Tibial artery (tissue), 4 donors: ENCODE data around the gene POU1F1.
"Not testable (repeated sequence)": the region's sequence is repeated elsewhere in the genome, so short reads cannot be mapped to it uniquely, and the experiment has no call there.

Source experiments
- DNase-seq, 2 donors: peaks; one replicate each; pipeline ENCODE4 v3.0.0-alpha.2; 2019
- H3K27ac ChIP-seq, 2 donors: fragments of 200-600 bp; sonication (generic) in 1 of 2; 1 replicate in 1 of 2; 2 replicates in 1 of 2; pipeline ENCODE4 v1.5.1; 2018 to 2019; ENCODE audit warnings: mild to moderate bottlenecking in 1 of 2
- H3K27me3 ChIP-seq, 2 donors: fragments of 200-600 bp; sonication (generic) in 1 of 2; one replicate each; pipeline versions ENCODE4 v1.5.1 to v1.6.0; 2016 to 2019
- H3K36me3 ChIP-seq, 3 donors: fragments of 200-600 bp; sonication (generic) in 2 of 3; one replicate each; pipeline ENCODE4 v1.5.1; 2016 to 2019; ENCODE audit warnings: mild to moderate bottlenecking in 2 of 3
- H3K4me1 ChIP-seq, 4 donors: fragments of 200-600 bp; sonication (generic) in 2 of 4; 1 replicate in 3 of 4; 2 replicates in 1 of 4; pipeline ENCODE4 v1.5.1; 2016 to 2019
- H3K4me3 ChIP-seq, 2 donors: fragments of 200-600 bp; sonication (generic) in 1 of 2; 1 replicate in 1 of 2; 2 replicates in 1 of 2; pipeline ENCODE4 v1.5.1; 2018 to 2019; ENCODE audit warnings: mild to moderate bottlenecking in 2 of 2
- H3K9me3 ChIP-seq, 3 donors: fragments of 200-600 bp; sonication (generic) in 1 of 3; one replicate each; pipeline ENCODE4 v1.5.1; 2016 to 2019
- intact Hi-C: fragments of 100-400 bp; cut with DNase I; formaldehyde crosslinking; loops from one replicate; pipeline ENCODE4 v1.15.0; 2023; ENCODE audit warnings: low total_unique reads
- TF ChIP-seq, protein P1 (sequence below), 2 experiments: fragments of 200-600 bp in 1 of 2; fragments of 450-650 bp in 1 of 2; IDR thresholded peaks; one replicate each; pipeline ENCODE4 v1.5.1; 2017 to 2019; ENCODE audit warnings: antibody characterized with exemption in 2 of 2, mild to moderate bottlenecking in 1 of 2, moderate library complexity in 1 of 2

The POU1F1 gene

GRCh38 chr3:87313641-87314040 is 37.3 kb upstream of the POU1F1 start:
- Histone ChIP-seq H3K9me3 (no peaks in the 10 kb centered on the region), H3K4me1 (peaks cover 0 to 5% (median 0%) of the 10 kb centered on the region in 4 donors), H3K36me3 (no peaks in the 10 kb centered on the region), H3K4me3 (no peak overlapping the region), H3K27ac (no peak overlapping the region), H3K27me3 (no peaks in the 10 kb centered on the region)
- intact Hi-C loops = no loop called here
- DNase-seq = no peak
- TF ChIP-seq, protein P1, sequence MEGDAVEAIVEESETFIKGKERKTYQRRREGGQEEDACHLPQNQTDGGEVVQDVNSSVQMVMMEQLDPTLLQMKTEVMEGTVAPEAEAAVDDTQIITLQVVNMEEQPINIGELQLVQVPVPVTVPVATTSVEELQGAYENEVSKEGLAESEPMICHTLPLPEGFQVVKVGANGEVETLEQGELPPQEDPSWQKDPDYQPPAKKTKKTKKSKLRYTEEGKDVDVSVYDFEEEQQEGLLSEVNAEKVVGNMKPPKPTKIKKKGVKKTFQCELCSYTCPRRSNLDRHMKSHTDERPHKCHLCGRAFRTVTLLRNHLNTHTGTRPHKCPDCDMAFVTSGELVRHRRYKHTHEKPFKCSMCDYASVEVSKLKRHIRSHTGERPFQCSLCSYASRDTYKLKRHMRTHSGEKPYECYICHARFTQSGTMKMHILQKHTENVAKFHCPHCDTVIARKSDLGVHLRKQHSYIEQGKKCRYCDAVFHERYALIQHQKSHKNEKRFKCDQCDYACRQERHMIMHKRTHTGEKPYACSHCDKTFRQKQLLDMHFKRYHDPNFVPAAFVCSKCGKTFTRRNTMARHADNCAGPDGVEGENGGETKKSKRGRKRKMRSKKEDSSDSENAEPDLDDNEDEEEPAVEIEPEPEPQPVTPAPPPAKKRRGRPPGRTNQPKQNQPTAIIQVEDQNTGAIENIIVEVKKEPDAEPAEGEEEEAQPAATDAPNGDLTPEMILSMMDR (IDR thresholded peaks at IDR 0.05) = no peak

- no peaks in the 10 kb centered on the region for H3K4me1 ChIP-seq
- H3K4me3 ChIP-seq = no peak overlapping the region
- H3K27ac ChIP-seq = no peak overlapping the region
- no peaks in the 10 kb centered on the region for H3K27me3 ChIP-seq
- TF ChIP-seq, protein P1 (IDR thresholded peaks at IDR 0.05) = no peak
- H3K9me3 ChIP-seq = no peaks in the 10 kb centered on the region
- no peak for DNase-seq
- H3K36me3 ChIP-seq = no peaks in the 10 kb centered on the region
- intact Hi-C loops = no loop called here
These were observed 34.9 kb upstream of the POU1F1 start for GRCh38 chr3:87311309-87311708.

DNA sequence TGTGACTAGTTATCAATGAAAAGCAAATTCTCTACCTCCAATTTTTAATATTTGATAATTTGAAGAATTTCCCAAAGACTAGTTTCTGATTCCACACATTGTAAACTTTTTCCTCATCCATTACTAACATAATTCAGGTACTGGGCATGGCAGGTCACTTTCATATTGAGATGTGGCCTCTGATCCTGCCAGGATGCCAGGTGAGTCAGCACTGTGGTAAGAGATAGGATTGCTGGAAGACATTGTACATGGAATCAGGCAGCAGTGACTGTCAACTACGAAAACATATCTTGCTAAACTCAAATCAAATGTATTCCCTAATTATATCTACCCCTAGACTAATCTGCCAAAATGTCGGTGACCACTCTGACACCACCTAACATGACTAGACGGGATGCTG is 33.2 kb upstream of the POU1F1 start:
- Histone ChIP-seq H3K4me1 (no peaks in the 10 kb centered on the region), H3K27me3 (no peaks in the 10 kb centered on the region), H3K27ac (no peak overlapping the region), H3K4me3 (no peak overlapping the region), H3K9me3 (no peaks in the 10 kb centered on the region), H3K36me3 (no peaks in the 10 kb centered on the region)
- DNase-seq = no peak
- intact Hi-C loops = no loop called here
- TF ChIP-seq, protein P1 (IDR thresholded peaks at IDR 0.05) = no peak

DNA sequence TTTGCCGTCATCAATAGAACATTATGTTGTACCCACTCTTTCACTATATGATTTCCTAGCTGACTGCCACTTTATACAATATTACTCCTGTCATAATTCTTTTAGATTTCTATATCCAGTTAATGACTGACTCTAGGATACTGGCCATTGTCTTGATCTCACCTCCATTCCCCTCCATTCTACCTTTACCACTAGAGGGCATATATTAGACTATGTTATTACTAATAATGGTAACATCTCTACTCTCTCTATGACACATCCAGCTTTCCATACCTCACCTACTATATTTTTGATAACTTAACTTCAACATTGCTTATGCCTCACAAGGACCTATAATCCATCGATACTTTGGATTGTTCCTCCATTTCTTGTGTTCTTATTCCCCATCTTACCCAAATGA is 31.4 kb upstream of the POU1F1 start:
- intact Hi-C loops = no loop called here
- Histone ChIP-seq H3K4me3 (no peak overlapping the region), H3K9me3 (no peaks in the 10 kb centered on the region), H3K36me3 (no peaks in the 10 kb centered on the region), H3K27ac (no peak overlapping the region), H3K4me1 (no peaks in the 10 kb centered on the region), H3K27me3 (no peaks in the 10 kb centered on the region)
- DNase-seq = no peak
- TF ChIP-seq, protein P1 (IDR thresholded peaks at IDR 0.05) = no peak

DNA sequence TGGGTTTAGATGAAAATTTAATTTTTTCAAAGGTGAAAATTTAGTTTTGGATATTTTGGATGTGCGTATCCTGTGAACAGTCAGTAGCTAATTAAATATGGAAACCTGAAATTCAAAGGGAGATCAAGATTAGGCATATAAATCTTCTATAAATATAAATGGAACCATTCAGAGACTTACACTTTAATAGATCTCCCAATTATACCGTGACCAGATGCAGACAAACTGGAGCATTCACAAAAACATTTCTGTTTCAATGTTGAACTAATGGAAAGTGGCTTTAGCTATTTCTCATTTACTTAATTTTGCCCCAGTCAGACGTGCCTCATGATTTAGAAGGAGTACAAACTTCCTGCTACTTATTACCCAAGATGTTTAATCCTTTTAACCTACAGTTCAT is 29.1 kb upstream of the POU1F1 start:
- Histone ChIP-seq H3K4me3 (no peak overlapping the region), H3K27ac (no peak overlapping the region), H3K27me3 (no peaks in the 10 kb centered on the region), H3K9me3 (no peaks in the 10 kb centered on the region), H3K4me1 (no peaks in the 10 kb centered on the region), H3K36me3 (no peaks in the 10 kb centered on the region)
- no peak for DNase-seq
- TF ChIP-seq, protein P1 (IDR thresholded peaks at IDR 0.05) = no peak
- intact Hi-C loops = no loop called here

DNA sequence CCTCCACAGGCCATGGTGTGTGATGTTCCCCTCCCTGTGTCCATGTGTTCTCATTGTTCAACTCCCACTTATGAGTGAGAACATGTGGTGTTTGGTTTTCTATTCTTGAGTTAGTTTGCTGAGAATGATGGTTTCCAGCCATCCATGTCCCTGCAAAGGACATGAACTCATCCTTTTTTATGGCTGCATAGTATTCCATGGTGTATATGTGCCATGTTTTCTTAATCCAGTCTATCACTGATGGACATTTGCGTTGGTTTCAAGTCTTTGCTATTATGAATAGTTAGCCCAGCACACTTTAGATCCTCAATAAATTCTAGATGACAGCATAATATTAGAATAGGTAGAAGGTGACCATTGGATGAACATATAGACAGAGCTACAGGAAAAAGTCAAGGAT is 28.6 kb upstream of the POU1F1 start:
- H3K9me3 ChIP-seq, intact Hi-C loops, H3K27ac ChIP-seq, H3K4me3 ChIP-seq, H3K4me1 ChIP-seq, H3K27me3 ChIP-seq, DNase-seq, H3K36me3 ChIP-seq: not testable (repeated sequence)
